ENCODE results near the gene LRRC71. TPM values are rescaled to one million over a fixed set of nuclear protein-coding genes. Genes with fewer than 3 reads are reported as not detected.
"Not testable (repeated sequence)": the region's sequence is repeated elsewhere in the genome, so short reads cannot be mapped to it uniquely, and the experiment has no call there.

The LRRC71 gene
- total RNA-seq, 6 donors from 2014 or later, result 0.49 to 13.9 (median 6.3) TPM

GRCh38 chr1:156926175-156926574 is 5.7 kb downstream of the LRRC71 start:
- Histone ChIP-seq H3K9me3 (no peaks in the 10 kb centered on the region), H3K27ac (no peak overlapping the region), H3K36me3 (no peaks in the 10 kb centered on the region), H3K4me3 (no peak overlapping the region), H3K4me1 (peaks cover 28 to 34% (median 30%) of the 10 kb centered on the region in 4 donors), H3K27me3 (peaks cover 0 to 48% (median 22%) of the 10 kb centered on the region in 4 donors)
- ATAC-seq (ENCODE audit: low FRiP score in 2 of 2) (peak; percentile 28 to 41), DNase-seq (peak in 1 of 2 donors; percentile 84)
- WGBS, 2 donors, result 14 to 22% methylated on average over 3 of the region's 3 CpGs
- no peak for TF ChIP-seq POLR2A (IDR thresholded peaks at IDR 0.05)
- TF ChIP-seq POLR2AphosphoS5 (IDR thresholded peaks at IDR 0.05), result no peak
- no peak for TF ChIP-seq EP300 (IDR thresholded peaks at IDR 0.05)
- TF ChIP-seq CTCF (IDR thresholded peaks at IDR 0.05), result no peak

- ATAC-seq (ENCODE audit: low FRiP score in 2 of 2), result not testable (repeated sequence)
These were observed 6.3 kb downstream of the LRRC71 start for GRCh38 chr1:156926695-156927094.

GRCh38 chr1:156927215-156928042 is 7.0 kb downstream of the LRRC71 start:
- ATAC-seq (ENCODE audit: low FRiP score in 2 of 2) (peak; percentile 55 to 68), DNase-seq (peak; percentile 68 to 89)
- no peak overlapping the region for H3K27ac ChIP-seq
- no peaks in the 10 kb centered on the region for H3K9me3 ChIP-seq
- peaks cover 31 to 41% (median 36%) of the 10 kb centered on the region in 4 donors for H3K4me1 ChIP-seq
- 12 to 16% methylated on average over 26 to 31 of the region's 64 CpGs for WGBS, 2 donors
- peak; percentile 56 to 83 (median 64) for TF ChIP-seq CTCF (IDR thresholded peaks at IDR 0.05)
- no peak for TF ChIP-seq EP300 (IDR thresholded peaks at IDR 0.05)
- no peaks in the 10 kb centered on the region for H3K36me3 ChIP-seq
- peak overlapping the region in 3 of 4 donors; percentile 21 to 39 (median 25) for H3K4me3 ChIP-seq
- peaks cover 0 to 36% (median 18%) of the 10 kb centered on the region in 4 donors for H3K27me3 ChIP-seq

More at GRCh38 chr1:156926695-156927094, 6.3 kb downstream of the LRRC71 start:
- not testable (repeated sequence) for H3K27ac ChIP-seq, H3K36me3 ChIP-seq, DNase-seq, H3K4me3 ChIP-seq, H3K9me3 ChIP-seq
- Histone ChIP-seq H3K27me3 (peaks cover 0 to 43% (median 22%) of the 10 kb centered on the region in 4 donors), H3K4me1 (peaks cover 31 to 37% (median 34%) of the 10 kb centered on the region in 4 donors)
- whole genome bisulfite sequencing, 2 donors, result 74 to 87% methylated on average over 6 of the region's 6 CpGs

- Histone ChIP-seq H3K4me1 (peaks cover 31 to 41% (median 36%) of the 10 kb centered on the region in 4 donors), H3K4me3 (peak overlapping the region in 1 of 4 donors; percentile 25), H3K9me3 (no peaks in the 10 kb centered on the region), H3K36me3 (no peaks in the 10 kb centered on the region), H3K27ac (no peak overlapping the region), H3K27me3 (peaks cover 0 to 29% (median 15%) of the 10 kb centered on the region in 4 donors)
- DNase-seq, result no peak
- ATAC-seq (ENCODE audit: low FRiP score in 2 of 2), result no peak
- 11 to 13% methylated on average over 4 of the region's 4 CpGs for WGBS, 2 donors
- TF ChIP-seq POLR2AphosphoS5 (IDR thresholded peaks at IDR 0.05) (no peak), EP300 (IDR thresholded peaks at IDR 0.05) (no peak), POLR2A (IDR thresholded peaks at IDR 0.05) (no peak), CTCF (IDR thresholded peaks at IDR 0.05) (no peak)
These were observed 7.7 kb downstream of the LRRC71 start for GRCh38 chr1:156928043-156928602.

GRCh38 chr1:156929596-156930238 is 9.3 kb downstream of the LRRC71 start:
- H3K4me3 ChIP-seq, result no peak overlapping the region
- TF ChIP-seq POLR2AphosphoS5 (IDR thresholded peaks at IDR 0.05) (no peak), EP300 (IDR thresholded peaks at IDR 0.05) (no peak), POLR2A (IDR thresholded peaks at IDR 0.05) (no peak)
- H3K36me3 ChIP-seq, result no peaks in the 10 kb centered on the region
- peaks cover 19 to 28% (median 24%) of the 10 kb centered on the region in 4 donors for H3K4me1 ChIP-seq
- DNase-seq, result no peak
- WGBS, 2 donors, result 77 to 85% methylated on average over 6 of the region's 6 CpGs
- H3K27ac ChIP-seq, result no peak overlapping the region
- no peaks in the 10 kb centered on the region for H3K9me3 ChIP-seq
- H3K27me3 ChIP-seq, result peaks cover 0 to 13% (median 4%) of the 10 kb centered on the region in 4 donors
- ATAC-seq (ENCODE audit: low FRiP score in 2 of 2), result no peak
